Adipocyte (in vitro differentiated cells): ENCODE data around the gene GMDS.

Experiments used
- DNase-seq: peaks from one replicate; pipeline ENCODE4 v3.0.0-alpha.2; 2015; ENCODE audit warnings: low read depth
- H3K27me3 ChIP-seq: replicated peaks from 2 replicates; pipeline ENCODE4 v1.7.0; 2013; ENCODE audit warnings: mild to moderate bottlenecking, low read length, moderate library complexity; ENCODE audit not compliant: control insufficient read depth, insufficient read depth
- H3K36me3 ChIP-seq: 2 replicates; pipeline ENCODE4 v1.7.0; 2013; ENCODE audit warnings: low read length, mild to moderate bottlenecking, moderate library complexity; ENCODE audit not compliant: control insufficient read depth, insufficient read depth, severe bottlenecking
- H3K4me1 ChIP-seq: 2 replicates; pipeline ENCODE4 v1.7.0; 2013; ENCODE audit warnings: mild to moderate bottlenecking, low read length, moderate library complexity; ENCODE audit not compliant: control insufficient read depth, insufficient read depth
- H3K4me3 ChIP-seq: 2 replicates; pipeline ENCODE4 v1.7.0; 2013; ENCODE audit warnings: mild to moderate bottlenecking, low read length, moderate library complexity
- H3K9ac ChIP-seq: 2 replicates; pipeline ENCODE4 v1.7.0; 2013; ENCODE audit warnings: mild to moderate bottlenecking, low read length, moderate library complexity
- H3K9me3 ChIP-seq: 2 replicates; pipeline ENCODE4 v1.7.0; 2013; ENCODE audit warnings: mild to moderate bottlenecking, low read length, moderate library complexity; ENCODE audit not compliant: control insufficient read depth

GMDS gene

DNA sequence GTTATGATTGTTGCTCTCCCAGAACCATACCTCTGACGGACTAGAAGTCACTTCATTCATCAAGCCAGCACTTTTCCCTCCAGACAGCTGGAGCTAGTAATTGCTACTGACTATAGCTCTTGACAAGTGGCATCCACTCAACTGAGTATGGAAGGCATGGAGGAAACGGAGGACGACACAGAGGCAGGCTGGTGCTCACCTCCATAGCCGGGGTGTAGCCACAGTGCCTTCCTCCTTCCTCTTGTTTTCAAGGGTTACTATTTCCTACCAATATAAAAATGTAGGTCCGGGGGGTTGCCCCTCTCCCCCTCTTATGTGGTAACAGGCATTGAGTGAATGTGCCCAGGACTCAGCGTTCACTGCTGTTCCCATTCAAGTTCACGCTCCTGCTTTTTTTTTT is 659.1 kb downstream of the GMDS start:
- H3K9ac ChIP-seq: no peak overlapping the region
- H3K4me3 ChIP-seq: no peak overlapping the region
- DNase-seq: no peak
- H3K9me3 ChIP-seq: peaks cover 10% of the 10 kb centered on the region
- peaks cover 44% of the 10 kb centered on the region for H3K27me3 ChIP-seq
- H3K4me1 ChIP-seq: no peaks in the 10 kb centered on the region
- H3K36me3 ChIP-seq: no peaks in the 10 kb centered on the region

DNA sequence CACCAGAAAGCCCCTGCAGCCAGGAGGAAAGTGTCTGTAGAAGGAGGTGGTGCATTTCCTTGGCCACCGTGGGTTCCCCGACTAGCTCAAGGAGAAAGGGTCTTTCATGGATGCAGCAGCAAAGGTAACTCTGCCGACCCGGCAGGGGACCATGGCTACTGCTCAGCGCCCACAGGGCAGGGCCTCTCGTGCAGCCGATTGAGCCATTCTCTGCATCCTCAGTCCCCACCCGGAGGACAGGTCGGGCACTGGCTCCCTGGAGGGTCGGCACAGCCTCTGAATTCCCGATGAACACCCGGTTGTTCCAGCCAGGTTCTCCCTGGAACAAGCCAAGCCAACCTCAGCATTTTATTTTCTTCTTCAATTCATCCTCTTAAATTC is 659.7 kb downstream of the GMDS start:
- no peak for DNase-seq
- Histone ChIP-seq H3K9ac (no peak overlapping the region), H3K4me1 (no peaks in the 10 kb centered on the region), H3K36me3 (no peaks in the 10 kb centered on the region), H3K9me3 (peaks cover 5% of the 10 kb centered on the region), H3K4me3 (no peak overlapping the region), H3K27me3 (peaks cover 40% of the 10 kb centered on the region)

DNA sequence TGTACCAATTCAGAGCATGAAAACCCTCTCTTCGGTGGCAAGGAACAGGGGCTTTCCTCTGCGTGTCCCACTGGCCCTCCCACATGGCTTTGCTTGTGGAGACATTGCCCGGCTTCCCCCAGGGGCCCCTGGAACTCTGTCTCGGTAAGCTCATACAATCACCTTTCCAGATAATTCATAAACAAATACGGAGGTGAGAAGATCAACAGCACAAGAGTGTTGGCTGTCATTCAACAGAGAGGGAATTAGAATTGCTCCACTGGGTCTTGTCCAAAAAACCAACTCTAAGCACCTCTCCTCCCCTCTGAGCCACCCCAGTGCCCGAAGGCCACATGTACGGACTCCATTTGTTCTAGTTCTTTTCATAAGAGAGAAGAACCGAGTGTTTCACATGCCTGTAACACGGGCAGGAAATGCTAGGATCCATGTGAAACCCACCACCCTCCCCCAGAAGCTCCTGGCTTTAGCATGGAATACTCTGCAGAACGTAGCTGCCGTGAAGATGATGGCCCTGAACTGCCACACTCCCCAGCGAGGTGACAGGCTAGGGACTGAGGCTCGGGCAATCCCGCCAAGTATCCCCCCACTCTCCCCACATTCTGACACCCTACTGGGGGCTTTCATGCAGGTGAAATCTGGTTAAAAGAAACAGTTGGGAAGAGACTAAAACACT is 660.3 kb downstream of the GMDS start:
- no peak overlapping the region for H3K4me3 ChIP-seq
- H3K36me3 ChIP-seq: no peaks in the 10 kb centered on the region
- H3K9me3 ChIP-seq: peaks cover 5% of the 10 kb centered on the region
- DNase-seq: no peak
- H3K4me1 ChIP-seq: no peaks in the 10 kb centered on the region
- H3K27me3 ChIP-seq: peaks cover 35% of the 10 kb centered on the region
- H3K9ac ChIP-seq: no peak overlapping the region

DNA sequence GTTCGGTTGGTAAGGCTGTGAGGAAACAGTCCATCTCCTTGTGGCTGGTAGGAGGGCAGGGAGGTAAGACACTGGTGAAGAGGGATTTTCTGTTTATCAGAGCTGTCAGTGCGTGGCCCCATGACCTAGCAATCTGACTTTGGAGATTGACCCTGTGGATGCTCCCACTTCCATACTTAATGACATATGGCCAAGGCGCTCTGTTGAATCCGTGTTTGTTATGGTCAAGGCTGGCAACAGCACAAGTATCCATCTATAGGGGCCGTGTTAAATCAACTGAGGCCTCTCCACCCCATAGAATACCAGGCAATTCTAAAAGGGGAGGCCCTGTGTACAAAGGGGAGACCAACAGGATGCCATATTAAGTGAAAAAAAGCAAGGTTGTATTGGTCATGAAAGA is 661.3 kb downstream of the GMDS start:
- H3K9me3 ChIP-seq: peaks cover 5% of the 10 kb centered on the region
- H3K4me3 ChIP-seq: no peak overlapping the region
- no peak for DNase-seq
- no peak overlapping the region for H3K9ac ChIP-seq
- H3K4me1 ChIP-seq: no peaks in the 10 kb centered on the region
- H3K36me3 ChIP-seq: no peaks in the 10 kb centered on the region
- peaks cover 34% of the 10 kb centered on the region for H3K27me3 ChIP-seq

DNA sequence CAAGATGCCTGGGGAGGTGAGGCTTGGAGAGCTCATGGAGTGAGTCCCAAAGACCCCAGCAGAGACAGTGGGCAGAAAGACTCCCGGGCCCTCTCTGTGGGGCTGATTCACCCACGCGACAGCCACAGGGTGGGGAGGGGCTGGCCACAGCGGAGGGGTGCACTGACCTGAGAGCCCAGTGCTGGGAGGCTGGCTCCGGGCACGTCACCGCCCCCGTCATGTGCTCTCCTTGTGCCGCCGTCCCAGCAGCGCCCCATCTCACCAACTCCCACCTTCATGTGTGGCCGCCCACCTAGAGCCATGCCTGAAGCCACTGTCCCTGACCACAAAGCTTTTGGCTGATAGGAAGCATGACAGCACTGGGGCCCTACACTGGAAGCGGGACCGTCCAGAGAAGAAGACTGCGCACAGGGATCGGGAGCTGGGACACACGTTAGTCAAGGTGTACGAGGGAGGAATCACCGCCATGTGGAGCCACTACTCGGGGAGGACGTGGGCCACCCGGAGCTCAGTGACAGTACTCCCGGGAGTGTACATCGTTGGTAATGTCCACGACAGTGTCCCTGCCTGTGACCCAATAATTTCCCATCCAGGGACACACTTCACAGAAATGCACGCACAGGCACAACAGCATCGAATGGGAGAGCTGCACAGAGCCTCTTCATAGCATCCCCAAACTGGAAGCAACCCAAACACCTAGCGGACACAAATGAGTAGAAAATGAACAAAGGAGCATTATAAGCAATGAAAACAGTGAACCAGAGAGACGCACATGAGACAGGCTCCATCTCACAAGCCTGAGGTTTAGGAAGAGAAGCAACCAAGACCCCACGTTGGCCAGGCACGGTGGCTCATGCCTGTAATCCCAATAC is 664.0 kb downstream of the GMDS start:
- Histone ChIP-seq H3K36me3 (no peaks in the 10 kb centered on the region), H3K27me3 (peaks cover 21% of the 10 kb centered on the region), H3K9ac (no peak overlapping the region), H3K9me3 (peaks cover 5% of the 10 kb centered on the region), H3K4me1 (no peaks in the 10 kb centered on the region), H3K4me3 (no peak overlapping the region)
- no peak for DNase-seq

DNA sequence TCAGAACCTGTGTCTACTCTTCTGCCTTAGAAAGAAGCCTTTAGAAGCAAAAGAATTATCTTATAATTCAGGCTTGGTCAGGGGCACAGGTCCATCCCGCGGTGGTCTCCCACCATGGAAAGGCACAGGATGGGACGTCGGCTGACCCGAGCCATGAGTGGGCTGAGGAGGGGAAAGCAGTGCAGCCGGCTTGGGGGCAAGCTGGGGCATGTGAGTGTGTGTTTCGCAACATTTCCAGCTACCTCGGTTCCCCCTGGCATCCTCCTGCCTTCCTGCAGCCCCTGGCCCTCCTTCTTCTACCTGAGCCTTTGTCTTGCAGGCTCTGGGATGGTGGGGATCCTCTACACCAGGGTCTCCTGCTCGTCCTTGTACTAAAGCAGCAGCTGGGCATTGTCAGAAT is 664.8 kb downstream of the GMDS start:
- no peak for DNase-seq
- Histone ChIP-seq H3K27me3 (peaks cover 20% of the 10 kb centered on the region), H3K36me3 (no peaks in the 10 kb centered on the region), H3K9me3 (peaks cover 5% of the 10 kb centered on the region), H3K9ac (no peak overlapping the region), H3K4me1 (peaks cover 6% of the 10 kb centered on the region), H3K4me3 (no peak overlapping the region)

DNA sequence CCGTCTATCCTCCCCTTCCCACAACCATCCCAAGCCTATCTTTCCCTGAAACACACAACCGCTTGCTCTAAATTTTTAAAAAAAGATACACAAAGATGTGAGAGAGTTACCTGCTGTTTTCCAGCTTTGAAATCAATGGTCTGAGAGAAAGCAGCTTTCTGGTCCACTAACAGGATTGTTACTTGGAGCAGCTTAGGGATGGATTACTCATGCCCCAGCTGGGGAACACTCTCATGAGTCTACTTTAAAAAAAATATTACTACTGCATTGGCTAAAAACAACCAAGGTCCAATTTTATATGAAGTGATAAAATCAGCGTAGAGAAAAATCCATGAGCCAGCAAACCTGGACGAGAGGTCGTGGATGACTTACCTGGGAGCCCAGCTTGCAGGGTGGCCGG is 665.3 kb downstream of the GMDS start:
- H3K4me1 ChIP-seq: peaks cover 11% of the 10 kb centered on the region
- peaks cover 5% of the 10 kb centered on the region for H3K9me3 ChIP-seq
- peaks cover 18% of the 10 kb centered on the region for H3K27me3 ChIP-seq
- no peak overlapping the region for H3K9ac ChIP-seq
- no peaks in the 10 kb centered on the region for H3K36me3 ChIP-seq
- H3K4me3 ChIP-seq: no peak overlapping the region
- DNase-seq: peak; percentile 44

DNA sequence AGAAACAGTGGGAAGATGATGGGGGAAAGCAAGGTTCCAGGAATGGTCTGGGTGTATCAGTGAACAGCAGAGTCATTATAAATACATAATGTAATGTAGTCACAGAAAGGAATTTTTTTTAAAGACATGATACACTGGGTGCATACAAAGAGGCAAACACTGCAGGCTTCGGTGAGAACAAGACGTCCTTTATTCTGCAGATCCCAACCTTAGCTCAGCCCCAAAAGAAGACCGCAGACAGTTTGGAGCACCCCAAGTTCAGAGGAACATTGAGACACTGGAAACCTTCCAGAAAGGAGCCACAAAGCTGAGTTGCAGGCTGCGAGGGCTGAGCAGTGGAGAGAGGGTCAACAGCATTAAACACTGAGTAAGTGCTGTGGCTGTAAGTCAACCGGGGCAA is 666.3 kb downstream of the GMDS start:
- Histone ChIP-seq H3K27me3 (peaks cover 15% of the 10 kb centered on the region), H3K4me1 (peaks cover 15% of the 10 kb centered on the region), H3K9me3 (peaks cover 3% of the 10 kb centered on the region), H3K36me3 (no peaks in the 10 kb centered on the region), H3K9ac (no peak overlapping the region), H3K4me3 (no peak overlapping the region)
- no peak for DNase-seq

DNA sequence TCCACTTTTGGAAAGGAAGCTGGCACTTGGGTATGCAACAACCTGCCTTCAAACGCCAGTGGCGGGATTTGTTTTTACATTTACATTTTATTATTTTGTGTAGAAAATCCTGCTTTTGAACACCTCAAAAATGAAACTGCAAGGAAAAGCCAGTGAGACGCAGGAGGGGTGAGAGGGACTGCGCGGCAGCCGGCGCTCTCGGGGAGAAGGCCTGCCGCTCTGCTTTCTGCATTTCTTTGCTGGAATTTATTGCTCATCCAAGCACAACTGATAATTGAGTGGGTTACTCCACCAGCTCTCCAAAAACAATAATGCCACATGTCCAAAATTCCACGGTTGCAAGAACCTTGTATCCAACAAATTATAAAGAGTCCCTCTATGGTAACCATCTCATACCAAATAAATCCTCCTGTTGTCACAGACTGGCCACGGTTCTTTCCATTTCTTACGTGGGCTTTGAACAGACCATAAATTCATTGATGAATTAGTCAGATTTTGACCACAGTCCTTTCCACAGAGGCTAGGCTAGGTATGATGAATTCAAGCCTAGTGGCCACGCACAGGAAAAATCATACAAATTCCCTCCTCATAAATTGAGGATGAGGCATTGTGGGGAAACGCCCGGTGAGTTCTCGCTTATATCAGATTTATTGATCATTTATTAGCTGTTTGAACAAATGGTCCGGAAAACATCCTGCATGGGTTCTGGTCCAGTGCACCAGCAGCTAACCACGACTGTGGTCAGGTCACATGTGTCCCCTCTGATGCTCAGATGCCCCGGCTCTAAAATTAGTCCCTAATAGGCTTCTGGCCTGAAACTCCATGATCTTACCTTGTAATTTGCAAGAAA is 667.3 kb downstream of the GMDS start:
- no peak overlapping the region for H3K9ac ChIP-seq
- peaks cover 10% of the 10 kb centered on the region for H3K27me3 ChIP-seq
- peaks cover 17% of the 10 kb centered on the region for H3K4me1 ChIP-seq
- no peaks in the 10 kb centered on the region for H3K36me3 ChIP-seq
- no peaks in the 10 kb centered on the region for H3K9me3 ChIP-seq
- DNase-seq: no peak
- H3K4me3 ChIP-seq: no peak overlapping the region

DNA sequence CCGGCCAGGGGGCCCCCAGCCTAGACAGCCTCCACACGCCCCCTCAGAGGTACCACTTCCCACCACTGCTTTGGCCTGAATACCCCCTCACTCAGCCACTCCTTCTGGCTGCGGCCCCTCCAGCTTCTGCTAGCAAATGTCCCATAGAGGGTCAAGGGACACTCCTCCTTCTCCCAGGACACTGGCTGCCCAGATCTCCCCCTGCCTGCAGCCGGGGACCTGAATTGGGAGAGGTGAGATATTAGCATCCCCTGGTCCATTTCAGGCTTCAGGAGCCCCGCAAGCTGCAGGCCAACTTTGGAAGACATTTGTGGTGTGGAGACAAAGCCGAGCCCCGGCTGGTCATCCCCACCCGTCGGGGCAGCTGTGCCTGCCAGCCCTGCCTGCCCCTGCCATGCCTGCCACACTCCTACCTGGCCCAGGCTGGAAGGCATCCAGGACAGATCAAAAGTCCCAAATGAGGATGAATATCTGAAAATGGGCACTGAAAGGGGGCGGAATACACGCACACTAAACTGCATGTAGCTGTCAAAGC is 668.2 kb downstream of the GMDS start:
- H3K4me1 ChIP-seq: peaks cover 19% of the 10 kb centered on the region
- no peak for DNase-seq
- no peak overlapping the region for H3K9ac ChIP-seq

DNA sequence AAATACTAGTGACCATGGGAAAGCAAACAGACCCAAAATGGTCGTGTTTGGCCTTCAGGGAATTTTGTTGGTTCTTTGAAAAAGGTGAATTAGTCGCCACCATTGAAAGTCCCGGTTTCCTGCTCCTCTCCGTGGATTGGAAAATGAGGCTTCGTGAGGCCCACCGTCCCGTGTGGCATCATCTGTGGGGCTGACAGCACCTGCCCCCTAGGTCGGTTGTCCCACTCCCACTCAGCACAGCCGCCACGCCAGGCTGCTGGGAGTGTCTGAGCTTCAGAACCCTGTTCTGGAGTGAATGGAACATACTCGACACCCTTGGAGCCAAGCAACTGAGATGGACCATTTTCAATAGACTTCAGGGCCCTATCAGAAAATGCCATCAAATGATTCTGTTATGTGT is 668.7 kb downstream of the GMDS start:
- DNase-seq: no peak
- no peaks in the 10 kb centered on the region for H3K36me3 ChIP-seq
- peaks cover 6% of the 10 kb centered on the region for H3K9me3 ChIP-seq
- H3K9ac ChIP-seq: no peak overlapping the region
- H3K4me3 ChIP-seq: no peak overlapping the region
- H3K27me3 ChIP-seq: peaks cover 13% of the 10 kb centered on the region
- H3K4me1 ChIP-seq: peaks cover 19% of the 10 kb centered on the region

More for the DNA sequence above, 668.2 kb downstream of the GMDS start:
- Histone ChIP-seq H3K27me3 (peaks cover 10% of the 10 kb centered on the region), H3K4me3 (no peak overlapping the region), H3K9me3 (peaks cover under 1% of the 10 kb centered on the region), H3K36me3 (no peaks in the 10 kb centered on the region)
